WERI-Rb-1 (cell line): ENCODE data around the gene SCG5.

Source experiments
- DNase-seq: peaks from one replicate; pipeline ENCODE4 v3.0.0-alpha.2; 2020
- H3K27ac ChIP-seq: fragments of 250-450 bp; sonication (Bioruptor Pico); 2 replicates; pipeline ENCODE4 v1.5.1; 2020; ENCODE audit warnings: mild to moderate bottlenecking, moderate library complexity
- H3K27me3 ChIP-seq: fragments of 250-450 bp; sonication (Bioruptor Pico); 2 replicates; pipeline ENCODE4 v1.5.1; 2021; ENCODE audit warnings: mild to moderate bottlenecking, low read depth, moderate library complexity; ENCODE audit not compliant: insufficient read depth, severe bottlenecking
- H3K36me3 ChIP-seq: fragments of 250-450 bp; sonication (Bioruptor Pico); 2 replicates; pipeline ENCODE4 v1.5.1; 2020; ENCODE audit warnings: mild to moderate bottlenecking, moderate library complexity
- H3K4me3 ChIP-seq: 2 replicates; pipeline ENCODE4 v1.5.1; 2011; ENCODE audit warnings: low read depth, mild to moderate bottlenecking, control low read depth, low read length
- H3K9me3 ChIP-seq: fragments of 250-450 bp; sonication (Bioruptor Pico); 2 replicates; pipeline ENCODE4 v1.5.1; 2021; ENCODE audit warnings: mild to moderate bottlenecking, moderate library complexity; ENCODE audit not compliant: severe bottlenecking
- CTCF ChIP-seq: IDR thresholded peaks from 2 replicates; pipeline ENCODE4 v1.5.1; 2011; ENCODE audit warnings: low read depth, mild to moderate bottlenecking, control low read depth, inconsistent platforms, low read length

Gene SCG5

GRCh38 chr15:32718227-32718820 is 76.8 kb downstream of the SCG5 start:
- Histone ChIP-seq H3K36me3 (no peaks in the 10 kb centered on the region), H3K27me3 (peaks cover 24% of the 10 kb centered on the region), H3K9me3 (peaks cover 5% of the 10 kb centered on the region), H3K27ac (no peak overlapping the region), H3K4me3 (peak overlapping the region; percentile 55)
- DNase-seq: peak; percentile 16
- TF ChIP-seq CTCF: no peak

- Histone ChIP-seq H3K4me3 (peak overlapping the region; percentile 55), H3K36me3 (no peaks in the 10 kb centered on the region), H3K9me3 (peaks cover 5% of the 10 kb centered on the region), H3K27me3 (peaks cover 24% of the 10 kb centered on the region), H3K27ac (no peak overlapping the region)
- DNase-seq: peak; percentile 14
- no peak for TF ChIP-seq CTCF
Observed at GRCh38 chr15:32718821-32719716, 77.6 kb downstream of the SCG5 start.

- no peak overlapping the region for H3K27ac ChIP-seq
- H3K9me3 ChIP-seq: peaks cover 5% of the 10 kb centered on the region
- TF ChIP-seq CTCF: no peak
- no peak for DNase-seq
- no peak overlapping the region for H3K4me3 ChIP-seq
- peaks cover 24% of the 10 kb centered on the region for H3K27me3 ChIP-seq
- H3K36me3 ChIP-seq: no peaks in the 10 kb centered on the region
Observed at GRCh38 chr15:32721596-32721995, 80.1 kb downstream of the SCG5 start.

- Histone ChIP-seq H3K4me3 (no peak overlapping the region), H3K9me3 (no peaks in the 10 kb centered on the region), H3K27me3 (peaks cover 23% of the 10 kb centered on the region), H3K36me3 (no peaks in the 10 kb centered on the region), H3K27ac (no peak overlapping the region)
- TF ChIP-seq CTCF: no peak
- no peak for DNase-seq
Observed at GRCh38 chr15:32722136-32722535, 80.6 kb downstream of the SCG5 start.

GRCh38 chr15:32723171-32723948 is 81.8 kb downstream of the SCG5 start:
- no peak for DNase-seq
- Histone ChIP-seq H3K27me3 (peaks cover 13% of the 10 kb centered on the region), H3K4me3 (no peak overlapping the region), H3K9me3 (no peaks in the 10 kb centered on the region), H3K36me3 (no peaks in the 10 kb centered on the region), H3K27ac (no peak overlapping the region)
- no peak for TF ChIP-seq CTCF
